ENCODE measurements around the gene TXNDC11. TPM values are rescaled to one million over a fixed set of nuclear protein-coding genes. Genes with fewer than 3 reads are reported as not detected.

TXNDC11 gene
- total and polyA plus RNA-seq, 4 donors = 64.8 to 78.8 (median 72.2) TPM

DNA sequence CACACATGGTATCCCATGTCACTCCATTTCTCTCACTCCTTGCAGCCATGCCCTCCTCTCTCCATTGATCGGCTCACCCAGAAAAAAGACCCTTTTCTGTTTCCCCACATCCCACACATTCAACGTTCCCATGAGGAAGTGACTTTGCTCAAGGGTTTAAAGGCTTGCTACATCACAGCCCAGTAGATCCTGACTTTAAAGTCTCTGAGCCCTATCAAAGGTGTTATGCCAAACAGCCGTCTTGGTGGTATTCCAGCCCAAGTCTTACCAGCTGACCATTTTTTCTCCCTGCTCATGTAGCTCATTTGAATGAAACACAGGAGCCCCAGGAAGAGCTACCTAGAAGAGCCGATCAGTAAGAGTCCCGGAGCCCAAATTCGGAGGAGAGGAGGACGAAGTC lies 7.4 kb upstream of the TXNDC11 start:
- H3K27me3 ChIP-seq (ENCODE audit: control insufficient read depth in 3 of 3, insufficient read depth in 3 of 3, low read length in 2 of 3) = no peaks in the 10 kb centered on the region
- 80 to 82% methylated on average over 7 of the region's 7 CpGs for WGBS, 2 donors
- no peak overlapping the region for H3K27ac ChIP-seq (ENCODE audit: low read depth in 1 of 2, low read length in 1 of 2)
- DNase-seq (no peak), ATAC-seq (ENCODE audit: insufficient read depth, low FRiP score) (no peak)
- H3K4me3 ChIP-seq = no peak overlapping the region
- H3K4me1 ChIP-seq (ENCODE audit: control insufficient read depth in 5 of 5, insufficient read depth in 5 of 5, low read length in 5 of 5) = no peaks in the 10 kb centered on the region
- peaks cover 28 to 40% (median 36%) of the 10 kb centered on the region in 4 donors for H3K36me3 ChIP-seq (ENCODE audit: control insufficient read depth in 4 of 4, insufficient read depth in 4 of 4, low read length in 4 of 4)
- no peaks in the 10 kb centered on the region for H3K9me3 ChIP-seq (ENCODE audit: control insufficient read depth in 4 of 4, insufficient read depth in 3 of 4, low read length in 3 of 4)
- TF ChIP-seq CTCF (IDR thresholded peaks at IDR 0.05; ENCODE audit: control extremely low read depth, extremely low read depth) = no peak
- H3K9ac ChIP-seq (ENCODE audit: insufficient read depth in 1 of 2, low read length in 2 of 2) = no peak overlapping the region

GRCh38 chr16:11748404-11749254 lies 6.0 kb upstream of the TXNDC11 start:
- ATAC-seq (ENCODE audit: insufficient read depth, low FRiP score) (no peak), DNase-seq (no peak)
- Histone ChIP-seq H3K27me3 (ENCODE audit: control insufficient read depth in 3 of 3, insufficient read depth in 3 of 3, low read length in 2 of 3) (no peaks in the 10 kb centered on the region), H3K9me3 (ENCODE audit: control insufficient read depth in 4 of 4, insufficient read depth in 3 of 4, low read length in 3 of 4) (no peaks in the 10 kb centered on the region), H3K36me3 (ENCODE audit: control insufficient read depth in 4 of 4, insufficient read depth in 4 of 4, low read length in 4 of 4) (peaks cover 21 to 40% (median 33%) of the 10 kb centered on the region in 4 donors), H3K4me1 (ENCODE audit: control insufficient read depth in 5 of 5, insufficient read depth in 5 of 5, low read length in 5 of 5) (peaks cover 0 to under 1% (median 0%) of the 10 kb centered on the region in 5 donors), H3K9ac (ENCODE audit: insufficient read depth in 1 of 2, low read length in 2 of 2) (no peak overlapping the region), H3K4me3 (no peak overlapping the region), H3K27ac (ENCODE audit: low read depth in 1 of 2, low read length in 1 of 2) (no peak overlapping the region)
- no peak for TF ChIP-seq CTCF (IDR thresholded peaks at IDR 0.05; ENCODE audit: control extremely low read depth, extremely low read depth)
- WGBS, 2 donors = 93 to 95% methylated on average over 13 of the region's 13 CpGs

DNA sequence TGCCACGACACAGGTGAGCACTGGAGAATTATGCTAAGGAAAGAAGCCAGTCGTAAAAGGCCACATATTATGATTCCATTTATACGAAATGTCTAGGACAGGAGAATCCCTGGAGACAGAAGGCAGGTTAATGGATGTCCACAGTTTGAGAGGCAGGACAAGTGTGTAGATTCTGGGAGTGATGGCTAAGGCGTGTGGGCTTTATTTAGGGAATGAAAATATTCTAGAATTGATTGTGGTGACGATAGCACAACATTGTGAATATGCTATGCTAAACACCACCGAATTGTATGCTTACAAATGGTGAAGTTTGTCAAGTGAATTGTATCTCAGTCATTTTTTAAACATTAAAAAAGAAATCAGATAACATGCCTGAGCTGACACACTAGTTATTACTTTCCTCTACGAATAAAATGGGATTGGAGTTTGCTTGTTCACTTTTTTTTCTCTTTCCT lies 5.3 kb upstream of the TXNDC11 start:
- Histone ChIP-seq H3K9ac (ENCODE audit: insufficient read depth in 1 of 2, low read length in 2 of 2) (no peak overlapping the region), H3K9me3 (ENCODE audit: control insufficient read depth in 4 of 4, insufficient read depth in 3 of 4, low read length in 3 of 4) (no peaks in the 10 kb centered on the region), H3K36me3 (ENCODE audit: control insufficient read depth in 4 of 4, insufficient read depth in 4 of 4, low read length in 4 of 4) (peaks cover 19 to 34% (median 28%) of the 10 kb centered on the region in 4 donors), H3K4me1 (ENCODE audit: control insufficient read depth in 5 of 5, insufficient read depth in 5 of 5, low read length in 5 of 5) (peaks cover 0 to 4% (median 3%) of the 10 kb centered on the region in 5 donors), H3K27ac (ENCODE audit: low read depth in 1 of 2, low read length in 1 of 2) (no peak overlapping the region), H3K4me3 (no peak overlapping the region), H3K27me3 (ENCODE audit: control insufficient read depth in 3 of 3, insufficient read depth in 3 of 3, low read length in 2 of 3) (no peaks in the 10 kb centered on the region)
- WGBS, 2 donors = 84% methylated on average over 7 of the region's 7 CpGs
- DNase-seq (no peak), ATAC-seq (ENCODE audit: insufficient read depth, low FRiP score) (no peak)
- no peak for TF ChIP-seq CTCF (IDR thresholded peaks at IDR 0.05; ENCODE audit: control extremely low read depth, extremely low read depth)
